GM12878 (cell line): ENCODE results near the gene AOPEP. TPM values are rescaled to one million over a fixed set of nuclear protein-coding genes. Genes with fewer than 3 reads are reported as not detected.

Experiments used
- ATAC-seq: fragments of 200-7000 bp; cut with Tn5 transposase; 3 replicates; pipeline ENCODE4 v1.9.1; 2020; ENCODE audit warnings: mild to moderate bottlenecking, moderate library complexity
- BruUV-seq: library from RNA; stranded (reverse); fragments of 400-500 nt; replicated peaks from 2 replicates; lab custom pipeline; 2021; lab: Mats Ljungman, UMichigan
- CTCF ChIA-PET: fragments of 300-600 bp; sonication (Branson Sonifier 250); formaldehyde crosslinking; extraction: SDS; loops from one replicate; lab custom pipeline; 2021; ENCODE audit warnings: inconsistent platforms; lab: Yijun Ruan, JAX
- POLR2A ChIA-PET: fragments of 350-600 bp; formaldehyde crosslinking; extraction: SDS; loops from one replicate; lab custom pipeline; 2021; ENCODE audit warnings: inconsistent platforms; lab: Charles Lee
- RAD21 ChIA-PET: fragments of 300-600 bp; sonication (Branson Sonifier 250); formaldehyde crosslinking; loops from one replicate; lab custom pipeline; 2023; ENCODE audit warnings: antibody characterized with exemption; ENCODE audit not compliant: unreplicated experiment; lab: Charles Lee
- SMC1A ChIA-PET: fragments of 300-600 bp; sonication (Branson Sonifier 250); formaldehyde crosslinking; loops from one replicate; lab custom pipeline; 2023; ENCODE audit not compliant: unreplicated experiment, uncharacterized antibody; lab: Charles Lee
- DNase-seq: peaks from one replicate; pipeline ENCODE4 v3.0.0-alpha.2; 2011; ENCODE audit warnings: low read depth, low spot score
- FAIRE-seq: peaks from 3 replicates; lab custom pipeline; 2011; peaks lifted over from hg19 to GRCh38; lab: Jason Lieb, UNC
- H2AFZ ChIP-seq: 2 replicates; pipeline ENCODE4 v1.6.0; 2011; ENCODE audit warnings: low read depth, low read length, control low read depth; ENCODE audit not compliant: control insufficient read depth
- H3K27ac ChIP-seq: 2 replicates; pipeline ENCODE4 v1.5.1; 2011; ENCODE audit warnings: control low read depth; ENCODE audit not compliant: control insufficient read depth, insufficient read depth
- H3K27me3 ChIP-seq, 2 experiments: replicated peaks in 1 of 2; 2 replicates each; pipeline versions ENCODE4 v1.6.0 to v1.6.1; 2011; ENCODE audit warnings: low read length in 1 of 2; ENCODE audit not compliant: control insufficient read depth in 2 of 2, insufficient read depth in 2 of 2
- H3K36me3 ChIP-seq, 2 experiments: 2 replicates each; pipeline ENCODE4 v1.5.1; 2011; ENCODE audit warnings: low read length in 1 of 2; ENCODE audit not compliant: control insufficient read depth in 2 of 2, insufficient read depth in 2 of 2
- H3K4me1 ChIP-seq: 2 replicates; pipeline ENCODE4 v1.6.1; 2011; ENCODE audit warnings: mild to moderate bottlenecking, low read length, moderate library complexity, mixed read lengths; ENCODE audit not compliant: control insufficient read depth, insufficient read depth
- H3K4me2 ChIP-seq: 2 replicates; pipeline ENCODE4 v1.6.0; 2011; ENCODE audit warnings: control low read depth; ENCODE audit not compliant: control insufficient read depth, insufficient read depth
- H3K4me3 ChIP-seq: fragments of 200-600 bp; sonication (generic); 2 replicates; pipeline ENCODE4 v1.5.1; 2016
- H3K79me2 ChIP-seq: 2 replicates; pipeline ENCODE4 v1.6.0; 2011; ENCODE audit warnings: low read length; ENCODE audit not compliant: control insufficient read depth, insufficient read depth
- H3K9ac ChIP-seq: 2 replicates; pipeline ENCODE4 v1.8.0; 2011; ENCODE audit warnings: low read length, control low read depth, mixed read lengths; ENCODE audit not compliant: control insufficient read depth, insufficient read depth
- H3K9me3 ChIP-seq: replicated peaks from 3 replicates; pipeline ENCODE4 v1.5.1; 2011; ENCODE audit warnings: mild to moderate bottlenecking, low read length; ENCODE audit not compliant: control insufficient read depth, insufficient read depth
- H4K20me1 ChIP-seq: 2 replicates; pipeline ENCODE4 v1.6.0; 2011; ENCODE audit not compliant: control insufficient read depth, insufficient read depth
- ATF3 ChIP-seq: IDR thresholded peaks from 2 replicates; pipeline ENCODE4 v1.6.1; 2011; ENCODE audit warnings: low read depth, mild to moderate bottlenecking, low read length, moderate library complexity, borderline replicate concordance; ENCODE audit errors: extremely low read depth
- CBX3 ChIP-seq: fragments of 200-600 bp; sonication (generic); IDR thresholded peaks from 2 replicates; pipeline ENCODE4 v1.6.1; 2016; ENCODE audit warnings: low read depth, borderline replicate concordance
- CEBPZ ChIP-seq: fragments of 150-350 bp; IDR thresholded peaks from 2 replicates; pipeline ENCODE4 v1.6.1; 2016; ENCODE audit warnings: low read depth, low read length
- CHD2 ChIP-seq: IDR thresholded peaks from 2 replicates; pipeline ENCODE4 v1.6.1; 2011; ENCODE audit warnings: low read depth, low read length, improper control_type of control experiment, borderline replicate concordance
- EP300 ChIP-seq, 2 experiments: fragments of 150-350 bp in 1 of 2; IDR thresholded peaks; 2 replicates each; pipeline ENCODE4 v1.6.1; 2011 to 2012; ENCODE audit warnings: low read depth in 2 of 2, low read length in 2 of 2, borderline replicate concordance in 1 of 2, improper control_type of control experiment in 1 of 2, inconsistent platforms in 1 of 2; ENCODE audit not compliant: control insufficient read depth in 1 of 2
- HDAC6 ChIP-seq: fragments of 200-600 bp; sonication (generic); IDR thresholded peaks from one replicate; pipeline ENCODE4 v1.8.0; 2017; ENCODE audit warnings: antibody characterized with exemption; ENCODE audit not compliant: unreplicated experiment
- IKZF2 ChIP-seq, 2 experiments: fragments of 450-650 bp; IDR thresholded peaks; 2 replicates each; pipeline ENCODE4 v1.6.1; 2017; ENCODE audit warnings: mild to moderate bottlenecking in 2 of 2, moderate library complexity in 2 of 2
- MAX ChIP-seq: IDR thresholded peaks from 2 replicates; pipeline ENCODE4 v1.6.1; 2012; ENCODE audit warnings: low read depth, low read length, improper control_type of control experiment
- MTA3 ChIP-seq: IDR thresholded peaks from 2 replicates; pipeline ENCODE4 v1.6.1; 2012; ENCODE audit warnings: low read length, inconsistent platforms, borderline replicate concordance
- NFYB ChIP-seq: IDR thresholded peaks from 2 replicates; pipeline ENCODE4 v1.6.1; 2011; ENCODE audit warnings: low read depth, mild to moderate bottlenecking, low read length, improper control_type of control experiment, moderate library complexity; ENCODE audit not compliant: insufficient read depth
- POLR2A ChIP-seq: IDR thresholded peaks from 2 replicates; pipeline ENCODE4 v1.6.1; 2011; ENCODE audit warnings: low read depth, mild to moderate bottlenecking, low read length
- REST ChIP-seq: IDR thresholded peaks from 2 replicates; pipeline ENCODE4 v1.6.1; 2012; ENCODE audit warnings: mild to moderate bottlenecking, low read depth, low read length
- SIN3A ChIP-seq: IDR thresholded peaks from 2 replicates; pipeline ENCODE4 v1.6.1; 2012; ENCODE audit warnings: low read depth, low read length, improper control_type of control experiment
- SMARCA5 ChIP-seq: fragments of 450-650 bp; IDR thresholded peaks from 2 replicates; pipeline ENCODE4 v1.6.1; 2017; ENCODE audit warnings: mild to moderate bottlenecking
- SP1 ChIP-seq: IDR thresholded peaks from one replicate; pipeline ENCODE4 v1.6.1; 2011; ENCODE audit warnings: low read depth, low read length
- TBL1XR1 ChIP-seq: IDR thresholded peaks from 2 replicates; pipeline ENCODE4 v1.6.1; 2012; ENCODE audit warnings: low read depth, low read length, improper control_type of control experiment
- ZNF217 ChIP-seq: fragments of 450-650 bp; IDR thresholded peaks from 2 replicates; pipeline ENCODE4 v1.6.1; 2017; ENCODE audit warnings: antibody characterized with exemption, mild to moderate bottlenecking
- WGBS: methylation state at CpG from one replicate; pipeline ENCODE4 v1.1.6; 2016; ENCODE audit warnings: low lambda C conversion rate; ENCODE audit not compliant: insufficient replicate concordance, insufficient coverage; ENCODE audit errors: missing lambda C conversion rate; 5-methylcytosine and 5-hydroxymethylcytosine counted together
- in situ Hi-C: fragments of 300-500 bp; cut with MboI; formaldehyde crosslinking; loops from 9 replicates; pipeline ENCODE4 v1.14.3; 2018; ENCODE audit warnings: mixed read lengths
- intact Hi-C: fragments of 100-400 bp; cut with micrococcal nuclease; formaldehyde crosslinking; loops from one replicate; pipeline ENCODE4 v1.14.2; 2022; ENCODE audit not compliant: unreplicated experiment
- polyA plus RNA-seq, 11 experiments: library from polyadenylated mRNA; depleted of rRNA in 4 of 11; unstranded in 6 of 11; stranded (reverse) in 5 of 11; fragments of >200 nt; fragmentation: Nextera tagmentation in 4 of 11; fragmentation: Illumina TruSeq in 1 of 11; extraction: Ambion mirVana in 4 of 11; extraction: Trizol in 1 of 11; gene quantifications; 1 replicate in 1 of 11; 2 replicates in 10 of 11; pipeline versions ENCODE4 v1.2.1 to v1.2.3, GENCODE V29; 2011 to 2016; ENCODE audit warnings: inconsistent platforms in 2 of 11, missing spikeins in 2 of 11, low read depth in 1 of 11
- total RNA-seq, 4 experiments: library from RNA; depleted of rRNA in 3 of 4; stranded (reverse); fragments of >200 nt in 3 of 4; fragmentation: Illumina TruSeq in 1 of 4; extraction: Trizol in 1 of 4; gene quantifications; 2 replicates each; pipeline versions ENCODE4 v1.2.1 to v1.2.3, GENCODE V29; 2013 to 2021

Gene AOPEP
- total and polyA plus RNA-seq, 10 of the 15 experiments (the other 5 are each of a cell fraction or from before 2014, with no cell fraction given), result 2.3 to 16.9 (median 10.1) TPM

- ATAC-seq, result no peak
- no peak overlapping the region for H3K4me3 ChIP-seq
- no peak for TF ChIP-seq REST
- TF ChIP-seq ZNF217, result no peak
- no peak for TF ChIP-seq MAX
- no peak for TF ChIP-seq SIN3A
- no peak for TF ChIP-seq TBL1XR1
- no peak for TF ChIP-seq POLR2A
- TF ChIP-seq CHD2, result no peak
- no peak for TF ChIP-seq CEBPZ
- no peak for TF ChIP-seq IKZF2 (IDR thresholded peaks at IDR 0.05)
- TF ChIP-seq NFYB, result no peak
- TF ChIP-seq CBX3, result no peak
- TF ChIP-seq MTA3, result no peak
- TF ChIP-seq SMARCA5, result no peak
- no peak for TF ChIP-seq HDAC6
- no peak for TF ChIP-seq SP1
- no peak for TF ChIP-seq EP300 (IDR thresholded peaks at IDR 0.05; ENCODE audit: borderline replicate concordance in 1 of 2, control insufficient read depth in 1 of 2, low read depth in 2 of 2, low read length in 2 of 2)
- TF ChIP-seq ATF3, result no peak
- no peak overlapping the region for H2AFZ ChIP-seq
- WGBS, result 91% methylated on average over 20 of the region's 21 CpGs
- in situ Hi-C loops, result no loop called here
- H3K36me3 ChIP-seq, result no peaks in the 10 kb centered on the region; a peak in 3 of 4 replicates
- H4K20me1 ChIP-seq, result no peaks in the 10 kb centered on the region
- RAD21 ChIA-PET, result no interaction called here
- intact Hi-C loops, result no loop called here
- BruUV-seq, result no TSS peak
- H3K4me1 ChIP-seq, result no peaks in the 10 kb centered on the region
- H3K9me3 ChIP-seq, result no peaks in the 10 kb centered on the region
- H3K9ac ChIP-seq, result no peak overlapping the region
- no peak overlapping the region for H3K27ac ChIP-seq
- no peaks in the 10 kb centered on the region for H3K79me2 ChIP-seq
- no peak for FAIRE-seq
- CTCF ChIA-PET, result no interaction called here
- SMC1A ChIA-PET, result no interaction called here
- no peak for DNase-seq
- no peak overlapping the region for H3K4me2 ChIP-seq
- POLR2A ChIA-PET, result no interaction called here
- no peaks in the 10 kb centered on the region for H3K27me3 ChIP-seq
Measured at GRCh38 chr9:94927762-94928670, 201.5 kb downstream of the AOPEP start.
